Breast epithelium (tissue), 3 donors: ENCODE data around the gene MRAS.

Experiments
- CTCF ChIP-seq, 3 donors: fragments of 450-650 bp; IDR thresholded peaks; one replicate each; pipeline ENCODE4 v1.5.1; 2016 to 2017; ENCODE audit warnings: antibody characterized with exemption in 3 of 3, mild to moderate bottlenecking in 3 of 3, moderate library complexity in 3 of 3
- POLR2A ChIP-seq: fragments of 450-650 bp; IDR thresholded peaks from one replicate; pipeline ENCODE4 v1.6.1; 2016; ENCODE audit warnings: antibody characterized with exemption, mild to moderate bottlenecking, moderate library complexity
- POLR2AphosphoS5 ChIP-seq, 3 donors: sonication (generic); formaldehyde crosslinking; IDR thresholded peaks; one replicate each; pipeline ENCODE4 v1.6.1; 2017; ENCODE audit warnings: antibody characterized with exemption in 3 of 3

GRCh38 chr3:138336454-138336999 lies 11.9 kb upstream of the MRAS start:
- TF ChIP-seq POLR2A (no peak), CTCF (IDR thresholded peaks at IDR 0.05) (no peak), POLR2AphosphoS5 (IDR thresholded peaks at IDR 0.05) (no peak)
